Measurements from ENCODE around the gene MICOS13. TPM values are rescaled to one million over a fixed set of nuclear protein-coding genes. Genes with fewer than 3 reads are reported as not detected.
A peak's percentile ranks its signal among the peaks of the same experiment; 100 is the strongest.
"Not testable (repeated sequence)": the region's sequence is repeated elsewhere in the genome, so short reads cannot be mapped to it uniquely, and the experiment has no call there.

Gene MICOS13
- total RNA-seq, 1 donor from 2014 or later = 54.3 TPM

GRCh38 chr19:5688262-5688881 lies 8.1 kb upstream of the MICOS13 start:
- Mint-ChIP-seq H3K4me1 (ENCODE audit: low read depth) (peaks cover 15% of the 10 kb centered on the region), H3K4me3 (ENCODE audit: low read depth) (peak overlapping the region; percentile 60), H3K36me3 (ENCODE audit: low read depth) (peaks cover 33% of the 10 kb centered on the region)
- H3K9me3 Mint-ChIP-seq; H3K27ac Mint-ChIP-seq; H3K27me3 Mint-ChIP-seq (ENCODE audit: low read depth); DNase-seq (ENCODE audit: low spot score); intact Hi-C loops (cut with micrococcal nuclease): not testable (repeated sequence)

- no peak for DNase-seq (ENCODE audit: low spot score)
- peak overlapping the region; percentile 78 for H3K4me3 Mint-ChIP-seq (ENCODE audit: low read depth)
- intact Hi-C loops (cut with micrococcal nuclease) = no loop called here
- H3K4me1 Mint-ChIP-seq (ENCODE audit: low read depth) = peaks cover 15% of the 10 kb centered on the region
- H3K27me3 Mint-ChIP-seq (ENCODE audit: low read depth) = no peaks in the 10 kb centered on the region
- no peak overlapping the region for H3K27ac Mint-ChIP-seq
- no peaks in the 10 kb centered on the region for H3K9me3 Mint-ChIP-seq
- peaks cover 25% of the 10 kb centered on the region for H3K36me3 Mint-ChIP-seq (ENCODE audit: low read depth)
These were observed 7.3 kb upstream of the MICOS13 start for GRCh38 chr19:5687360-5688198.

- Mint-ChIP-seq H3K9me3 (no peaks in the 10 kb centered on the region), H3K36me3 (ENCODE audit: low read depth) (peaks cover 17% of the 10 kb centered on the region), H3K27ac (peak overlapping the region; percentile 85), H3K4me1 (ENCODE audit: low read depth) (peaks cover 14% of the 10 kb centered on the region), H3K4me3 (ENCODE audit: low read depth) (peak overlapping the region; percentile 78), H3K27me3 (ENCODE audit: low read depth) (no peaks in the 10 kb centered on the region)
- DNase-seq (ENCODE audit: low spot score) = peak; percentile 95
- intact Hi-C loops (cut with micrococcal nuclease) = no loop called here
These were observed 6.5 kb upstream of the MICOS13 start for GRCh38 chr19:5686647-5687359.

- peak overlapping the region; percentile 85 for H3K27ac Mint-ChIP-seq
- peak overlapping the region; percentile 78 for H3K4me3 Mint-ChIP-seq (ENCODE audit: low read depth)
- intact Hi-C loops (cut with micrococcal nuclease) = no loop called here
- H3K36me3 Mint-ChIP-seq (ENCODE audit: low read depth) = peaks cover 12% of the 10 kb centered on the region
- no peaks in the 10 kb centered on the region for H3K27me3 Mint-ChIP-seq (ENCODE audit: low read depth)
- DNase-seq (ENCODE audit: low spot score) = no peak
- no peaks in the 10 kb centered on the region for H3K9me3 Mint-ChIP-seq
- peaks cover 18% of the 10 kb centered on the region for H3K4me1 Mint-ChIP-seq (ENCODE audit: low read depth)
These were observed 6.0 kb upstream of the MICOS13 start for GRCh38 chr19:5686326-5686646.

- intact Hi-C loops (cut with micrococcal nuclease) = no loop called here
- H3K27me3 Mint-ChIP-seq (ENCODE audit: low read depth) = no peaks in the 10 kb centered on the region
- no peaks in the 10 kb centered on the region for H3K36me3 Mint-ChIP-seq (ENCODE audit: low read depth)
- H3K4me3 Mint-ChIP-seq (ENCODE audit: low read depth) = no peak overlapping the region
- peaks cover 18% of the 10 kb centered on the region for H3K4me1 Mint-ChIP-seq (ENCODE audit: low read depth)
- no peaks in the 10 kb centered on the region for H3K9me3 Mint-ChIP-seq
- H3K27ac Mint-ChIP-seq = no peak overlapping the region
- DNase-seq (ENCODE audit: low spot score) = no peak
These were observed 4.5 kb upstream of the MICOS13 start for GRCh38 chr19:5684694-5685430.

- H3K4me3 Mint-ChIP-seq (ENCODE audit: low read depth) = peak overlapping the region; percentile 49
- peaks cover 20% of the 10 kb centered on the region for H3K4me1 Mint-ChIP-seq (ENCODE audit: low read depth)
- intact Hi-C loops (cut with micrococcal nuclease) = no loop called here
- no peaks in the 10 kb centered on the region for H3K36me3 Mint-ChIP-seq (ENCODE audit: low read depth)
- peak overlapping the region; percentile 29 for H3K27ac Mint-ChIP-seq
- DNase-seq (ENCODE audit: low spot score) = no peak
- no peaks in the 10 kb centered on the region for H3K9me3 Mint-ChIP-seq
- H3K27me3 Mint-ChIP-seq (ENCODE audit: low read depth) = no peaks in the 10 kb centered on the region
These were observed 3.0 kb upstream of the MICOS13 start for GRCh38 chr19:5683177-5683886.

GRCh38 chr19:5682107-5682482 lies 1.8 kb upstream of the MICOS13 start:
- no peak overlapping the region for H3K27ac Mint-ChIP-seq
- intact Hi-C loops (cut with micrococcal nuclease) = no loop called here
- H3K4me1 Mint-ChIP-seq (ENCODE audit: low read depth) = peaks cover 18% of the 10 kb centered on the region
- DNase-seq (ENCODE audit: low spot score) = no peak
- no peaks in the 10 kb centered on the region for H3K27me3 Mint-ChIP-seq (ENCODE audit: low read depth)
- peak overlapping the region; percentile 78 for H3K4me3 Mint-ChIP-seq (ENCODE audit: low read depth)
- no peaks in the 10 kb centered on the region for H3K9me3 Mint-ChIP-seq
- H3K36me3 Mint-ChIP-seq (ENCODE audit: low read depth) = no peaks in the 10 kb centered on the region

GRCh38 chr19:5681391-5682106 lies 1.2 kb upstream of the MICOS13 start:
- intact Hi-C loops (cut with micrococcal nuclease) = loop anchor here (2.0 kb wide), 2 partner anchors 39 to 109 kb away; partner anchors contain the start of genes CATSPERD, DUS3L and LONP1

GRCh38 chr19:5680084-5680436 lies 256 bp downstream of the MICOS13 start:
- Mint-ChIP-seq H3K9me3 (no peaks in the 10 kb centered on the region), H3K4me3 (ENCODE audit: low read depth) (peak overlapping the region; percentile 95)
- no peak for DNase-seq (ENCODE audit: low spot score)

More at GRCh38 chr19:5681391-5682106, 1.2 kb upstream of the MICOS13 start:
- Mint-ChIP-seq H3K36me3 (ENCODE audit: low read depth) (no peaks in the 10 kb centered on the region), H3K9me3 (no peaks in the 10 kb centered on the region), H3K27ac (peak overlapping the region; percentile 59), H3K4me3 (ENCODE audit: low read depth) (peak overlapping the region; percentile 78), H3K4me1 (ENCODE audit: low read depth) (peaks cover 17% of the 10 kb centered on the region), H3K27me3 (ENCODE audit: low read depth) (no peaks in the 10 kb centered on the region)
- no peak for DNase-seq (ENCODE audit: low spot score)

GRCh38 chr19:5679289-5680083 lies 830 bp downstream of the MICOS13 start:
- H3K4me1 Mint-ChIP-seq (ENCODE audit: low read depth) = peaks cover 14% of the 10 kb centered on the region
- no peaks in the 10 kb centered on the region for H3K27me3 Mint-ChIP-seq (ENCODE audit: low read depth)
- intact Hi-C loops (cut with micrococcal nuclease) = loop anchor here (1.0 to 2.0 kb wide), 4 partner anchors 11 to 111 kb away; partner anchors contain the start of genes CATSPERD, DUS3L, LONP1 and RPL36

More at GRCh38 chr19:5680084-5680436, 256 bp downstream of the MICOS13 start:
- Mint-ChIP-seq H3K4me1 (ENCODE audit: low read depth) (peaks cover 14% of the 10 kb centered on the region), H3K36me3 (ENCODE audit: low read depth) (no peaks in the 10 kb centered on the region), H3K27ac (peak overlapping the region; percentile 87), H3K27me3 (ENCODE audit: low read depth) (no peaks in the 10 kb centered on the region)
- intact Hi-C loops (cut with micrococcal nuclease) = loop anchor here (1.0 to 2.0 kb wide), 4 partner anchors 10 to 111 kb away; partner anchors contain the start of genes CATSPERD, DUS3L, LONP1 and RPL36

More at GRCh38 chr19:5679289-5680083, 830 bp downstream of the MICOS13 start:
- DNase-seq (ENCODE audit: low spot score) = no peak
- H3K9me3 Mint-ChIP-seq = no peaks in the 10 kb centered on the region
- H3K4me3 Mint-ChIP-seq (ENCODE audit: low read depth) = peak overlapping the region; percentile 95
- no peaks in the 10 kb centered on the region for H3K36me3 Mint-ChIP-seq (ENCODE audit: low read depth)
- H3K27ac Mint-ChIP-seq = peak overlapping the region; percentile 87

Data from activated T-helper 2 cell treated with anti-CD3 and anti-CD28 coated beads, Interferon-gamma antibody, Interleukin-2, Interleukin-4, amounts not matched to agents 10 μg/mL and 5 μg/mL and 100 μg/mL, durations not matched to agents 14 hours and 24 hours and 36 hours (primary cell).